NCI-H345 treated with DMSO at 0.1 percent for 48 hours (cell line): ENCODE measurements around the gene COL6A5.
"Not testable (repeated sequence)": the region's sequence is repeated elsewhere in the genome, so short reads cannot be mapped to it uniquely, and the experiment has no call there.

Source experiments
- DNase-seq: peaks from one replicate; lab custom pipeline; 2025; ENCODE audit not compliant: unreplicated experiment; lab: John Stamatoyannopoulos, UW

The COL6A5 gene

DNA sequence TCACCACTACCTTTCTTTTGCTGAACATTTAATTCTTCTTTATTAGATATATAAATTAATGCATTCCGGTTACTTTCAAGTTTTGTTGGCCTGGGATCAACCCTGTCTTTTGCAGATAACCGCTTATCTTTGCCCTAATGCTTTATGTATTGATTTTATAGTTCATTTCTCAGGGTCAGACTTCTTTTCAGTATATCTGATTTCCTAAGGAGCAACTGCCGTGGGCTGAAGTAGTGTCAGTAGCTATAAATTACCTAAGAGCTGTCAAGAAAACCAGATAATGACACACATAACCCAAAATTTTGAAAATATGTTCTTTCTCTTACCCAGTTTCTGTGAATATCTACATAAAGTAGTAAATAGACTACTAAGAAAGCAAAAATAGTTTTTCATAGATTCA lies 38.0 kb downstream of the COL6A5 start:
- DNase-seq = no peak

DNA sequence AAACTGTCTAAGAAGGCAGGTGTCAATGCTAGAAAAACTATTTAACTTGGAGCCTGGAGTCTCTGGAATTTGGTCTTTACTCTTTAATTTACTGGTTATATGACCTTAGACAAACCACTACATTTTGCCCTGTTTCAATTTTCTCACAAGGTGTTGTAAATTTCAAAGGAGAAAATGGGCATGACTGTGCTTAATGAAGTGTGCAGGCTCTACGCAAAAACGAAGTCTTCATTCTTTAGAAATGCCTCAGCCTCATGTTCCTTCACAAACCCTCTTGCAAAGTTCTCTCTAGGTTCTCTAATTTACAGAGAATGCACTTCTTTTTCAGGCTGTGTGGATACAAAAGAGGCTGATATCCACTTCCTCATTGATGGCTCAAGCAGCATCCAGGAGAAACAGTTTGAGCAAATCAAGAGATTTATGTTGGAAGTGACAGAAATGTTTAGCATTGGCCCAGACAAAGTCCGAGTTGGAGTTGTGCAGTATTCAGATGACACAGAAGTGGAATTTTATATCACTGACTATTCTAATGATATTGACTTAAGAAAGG lies 39.1 kb downstream of the COL6A5 start:
- no peak for DNase-seq

DNA sequence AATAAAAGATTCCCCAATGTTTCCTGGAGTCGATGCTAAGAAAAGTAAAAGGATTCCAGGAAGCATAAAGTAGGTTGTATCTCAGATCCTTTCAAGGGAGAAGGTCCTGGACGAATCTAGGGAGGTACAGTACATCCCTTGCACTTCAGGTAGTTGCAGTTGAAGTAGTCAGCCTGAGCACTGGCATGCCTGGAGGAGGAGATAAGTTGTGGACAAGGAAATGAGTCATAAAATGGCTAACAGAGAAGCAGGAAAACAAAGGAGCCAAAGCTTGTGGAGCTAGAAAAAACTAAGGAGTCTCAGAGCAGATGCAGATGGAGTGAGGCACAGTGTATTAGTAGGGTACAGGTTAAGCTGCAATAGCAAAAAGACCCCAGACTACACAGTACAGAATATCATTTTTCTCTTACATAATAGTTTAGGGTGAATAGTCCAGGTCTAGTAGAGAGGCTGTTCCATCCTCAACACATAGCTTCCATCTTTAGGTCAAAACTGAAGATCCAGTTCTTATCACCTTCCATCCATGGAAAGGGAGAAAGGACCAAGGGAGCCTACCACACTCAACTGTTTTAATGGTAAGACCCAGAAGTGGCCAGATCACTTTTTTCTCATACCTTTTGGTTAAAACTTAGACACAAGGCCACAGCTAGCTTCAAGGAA lies 41.3 kb downstream of the COL6A5 start:
- no peak for DNase-seq

DNA sequence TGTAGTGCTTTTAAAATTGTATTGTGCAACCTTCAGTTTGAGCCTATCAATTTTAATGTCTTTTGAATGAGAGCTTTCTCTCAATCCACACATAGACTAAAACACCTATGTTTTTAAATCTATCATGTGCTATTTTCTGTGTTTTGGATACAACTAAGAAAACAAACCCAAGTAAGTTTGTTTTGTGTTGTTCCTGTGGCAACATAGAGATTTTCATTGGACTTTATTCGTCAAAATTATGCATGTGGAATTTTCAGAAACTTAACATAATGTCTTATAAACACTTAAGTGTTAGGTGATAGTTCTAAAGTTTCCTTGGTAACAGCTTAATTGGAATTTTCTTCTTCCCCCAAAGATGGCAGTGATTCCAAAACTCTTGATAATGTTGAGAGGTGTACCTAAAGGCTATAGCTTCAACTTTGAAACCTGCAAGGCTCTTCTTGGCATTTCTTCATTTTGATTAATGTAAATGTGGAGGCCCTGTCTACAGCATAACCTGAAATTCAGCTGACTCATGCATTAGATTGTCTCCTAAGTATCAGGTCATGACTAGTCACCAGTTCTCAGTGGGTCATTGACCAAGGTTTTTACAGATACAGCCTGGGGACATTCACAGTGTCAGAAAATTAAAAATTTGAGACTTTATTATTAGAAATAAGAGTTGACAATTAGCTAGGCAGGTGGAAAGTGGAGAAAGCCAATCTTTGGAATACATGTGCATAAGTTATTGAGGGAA lies 44.4 kb downstream of the COL6A5 start:
- DNase-seq = no peak

DNA sequence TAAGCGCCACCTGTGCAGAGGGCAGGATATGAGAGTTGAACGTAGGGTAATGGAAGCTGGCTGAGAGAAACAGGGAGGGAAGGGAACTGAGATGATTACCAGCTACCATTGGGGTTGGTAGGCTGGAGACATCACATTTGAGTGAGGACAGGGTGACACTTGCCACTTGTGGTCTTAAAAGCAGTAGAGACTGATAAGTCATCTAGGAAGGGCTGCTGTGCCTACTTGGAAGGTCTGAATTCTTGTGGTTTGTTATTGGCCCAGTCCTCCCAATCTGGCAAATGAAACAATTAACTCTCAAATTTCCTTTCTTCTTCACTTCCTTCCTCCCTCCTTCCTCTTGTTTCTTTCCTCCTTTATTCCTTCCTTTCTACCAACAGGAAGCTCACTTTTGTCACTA lies 46.8 kb downstream of the COL6A5 start:
- no peak for DNase-seq

DNA sequence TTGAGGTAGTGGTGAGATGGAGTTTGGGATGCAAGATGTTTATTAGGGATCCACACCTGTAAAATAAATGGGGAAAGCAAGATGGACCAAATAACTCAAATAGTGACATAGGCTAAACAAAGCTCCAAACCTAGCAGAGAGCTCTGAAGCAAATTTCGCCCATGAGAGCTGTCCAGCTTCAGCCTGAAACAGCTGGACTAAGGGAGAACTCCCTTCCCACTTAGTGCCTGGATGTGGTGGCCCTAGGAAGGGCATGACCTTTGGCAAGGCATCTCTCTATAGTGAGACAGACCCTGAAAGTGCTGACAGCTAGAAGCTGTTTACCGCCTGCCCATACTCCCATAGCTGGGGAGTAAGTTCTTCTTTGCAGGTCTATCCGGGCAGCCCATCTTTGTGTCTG lies 48.1 kb downstream of the COL6A5 start:
- no peak for DNase-seq

DNA sequence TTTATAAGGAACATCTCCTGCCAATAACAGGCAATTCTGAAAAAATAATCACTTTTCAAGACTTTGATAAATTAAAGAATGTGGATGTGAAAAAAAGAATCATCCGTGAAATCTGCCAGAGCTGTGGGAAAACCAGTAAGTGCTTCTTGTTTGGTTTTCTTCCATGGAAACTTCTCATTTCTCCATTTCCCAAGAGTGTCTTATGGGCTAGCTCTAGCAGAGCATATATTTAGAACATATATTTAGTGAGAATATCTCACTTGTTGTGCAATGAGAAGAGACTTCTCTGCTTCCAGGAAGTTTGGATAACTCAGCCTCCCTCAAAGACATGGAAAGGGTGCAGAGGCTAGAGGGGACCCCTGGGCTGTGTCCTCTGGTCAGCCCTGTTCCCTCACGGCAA lies 49.9 kb downstream of the COL6A5 start:
- DNase-seq = no peak

DNA sequence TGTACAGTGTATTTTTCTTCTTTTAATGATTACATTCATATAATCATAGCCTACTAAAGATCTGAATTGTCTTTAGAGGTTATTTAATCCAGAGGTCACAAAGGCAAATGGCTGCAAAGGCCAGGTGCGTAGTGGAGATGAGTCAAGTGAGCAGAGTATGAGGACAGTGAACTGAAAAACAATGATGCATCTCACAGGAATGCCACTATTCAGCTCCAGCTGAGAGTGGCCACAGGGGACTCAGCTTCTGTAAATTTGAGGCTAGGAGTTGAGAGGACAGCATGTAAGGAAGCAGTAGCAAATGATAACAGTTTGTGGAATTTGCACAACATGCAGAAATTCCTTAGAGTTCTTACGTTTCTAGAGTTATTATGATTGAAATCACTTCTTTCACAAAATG lies 50.4 kb downstream of the COL6A5 start:
- DNase-seq = no peak

DNA sequence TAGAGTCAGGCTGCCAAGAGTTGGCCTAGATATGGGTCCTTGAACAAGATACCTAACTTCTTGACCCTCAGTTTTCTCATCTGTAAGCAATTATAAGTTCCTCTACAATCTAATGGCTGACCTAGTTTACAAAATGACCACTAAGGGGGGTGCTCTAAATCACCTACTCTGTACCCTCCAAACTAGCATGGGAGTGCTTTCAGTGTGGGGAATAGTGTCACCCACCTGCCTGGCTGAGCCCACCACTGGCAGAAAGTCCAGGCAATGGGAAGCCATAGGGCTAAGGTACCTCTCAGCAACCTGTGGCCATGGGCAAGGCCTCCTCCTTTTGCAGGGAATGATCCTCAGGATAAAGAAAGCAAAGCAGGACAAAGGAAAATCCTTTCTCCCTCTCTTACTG lies 58.9 kb downstream of the COL6A5 start:
- no peak for DNase-seq

DNA sequence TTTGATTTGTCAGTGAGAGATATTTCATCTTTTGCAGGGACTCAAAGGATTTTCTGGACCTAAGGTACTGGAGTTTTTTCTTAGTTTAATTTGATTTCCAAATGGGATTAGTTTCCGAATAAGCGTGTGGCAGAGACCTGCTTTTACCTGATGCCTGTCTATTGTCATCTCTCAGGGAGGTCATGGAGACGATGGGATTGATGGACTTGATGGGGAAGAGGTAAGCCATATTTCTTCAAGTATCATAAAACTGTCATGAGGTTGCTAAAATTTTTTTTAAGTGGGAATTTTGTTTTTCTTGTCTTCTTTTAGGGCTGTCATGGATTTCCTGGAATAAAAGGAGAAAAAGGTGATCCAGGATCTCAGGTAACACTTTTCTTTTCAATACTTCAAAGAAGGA lies 60.5 kb downstream of the COL6A5 start:
- no peak for DNase-seq

DNA sequence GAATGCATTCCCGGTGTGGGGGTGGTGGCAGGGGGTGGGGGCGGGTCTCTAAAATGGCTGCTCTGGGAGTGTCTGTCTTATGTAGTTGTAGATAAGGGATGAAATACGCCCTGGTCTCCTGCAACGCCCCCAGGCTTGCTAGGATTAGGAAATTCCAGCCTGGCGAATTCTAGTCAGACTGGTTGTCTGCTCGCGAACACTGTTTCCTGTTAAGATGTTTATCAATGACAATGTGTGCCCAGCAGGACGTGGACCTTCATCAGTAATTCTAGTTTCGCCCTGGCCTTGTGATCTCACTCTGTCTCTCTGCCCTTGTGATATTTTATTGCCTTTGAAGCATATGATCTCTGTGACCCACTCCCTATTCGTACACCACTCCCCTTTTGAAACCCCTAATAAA lies 62.8 kb downstream of the COL6A5 start:
- not testable (repeated sequence) for DNase-seq

DNA sequence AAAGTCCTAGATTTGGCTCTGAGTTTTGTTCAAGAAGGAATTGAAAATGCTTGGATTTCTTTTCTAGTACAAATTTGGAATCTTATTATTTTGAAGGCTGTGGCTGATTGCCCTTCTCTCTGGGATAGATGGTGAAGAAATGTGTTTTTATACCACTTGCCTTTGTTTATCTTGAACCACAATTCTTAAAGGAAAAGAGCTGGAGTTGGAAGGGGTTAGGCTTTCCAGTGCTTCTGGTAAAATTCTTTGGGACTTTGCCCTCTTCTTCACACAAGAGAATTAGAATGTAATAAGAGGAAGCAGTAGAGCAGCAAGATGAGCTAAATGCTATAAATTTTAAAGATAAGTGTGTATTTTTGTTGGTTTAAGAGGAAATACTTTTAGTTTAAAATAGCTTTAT lies 65.8 kb downstream of the COL6A5 start:
- DNase-seq = no peak

DNA sequence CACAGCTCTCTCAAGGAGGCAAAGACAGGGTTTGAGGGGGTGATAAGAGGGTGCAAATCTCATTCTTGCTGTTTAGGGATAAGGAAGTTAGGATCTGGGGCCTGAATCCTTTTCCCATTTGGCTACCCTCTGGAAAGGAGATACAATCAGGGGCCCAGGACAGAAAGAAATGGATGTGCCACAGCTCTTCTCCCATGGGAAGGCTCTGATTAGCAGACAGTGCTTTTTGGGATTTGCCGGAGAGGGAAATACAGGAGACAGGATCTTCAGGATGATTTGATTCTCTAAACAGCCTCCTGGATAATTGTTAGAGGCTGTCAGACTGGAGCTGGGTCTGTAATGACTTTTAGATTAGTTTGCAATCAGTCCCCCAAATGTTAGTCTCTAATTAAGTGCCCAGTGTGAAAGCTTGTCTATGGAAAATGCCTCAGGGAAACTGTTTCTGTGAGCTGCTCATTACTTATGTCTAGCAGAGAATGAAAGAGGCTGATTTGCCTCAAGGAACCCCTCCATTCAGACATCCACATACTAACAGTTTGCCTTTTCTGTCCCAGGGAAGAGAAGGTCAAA lies 67.6 kb downstream of the COL6A5 start:
- no peak for DNase-seq

DNA sequence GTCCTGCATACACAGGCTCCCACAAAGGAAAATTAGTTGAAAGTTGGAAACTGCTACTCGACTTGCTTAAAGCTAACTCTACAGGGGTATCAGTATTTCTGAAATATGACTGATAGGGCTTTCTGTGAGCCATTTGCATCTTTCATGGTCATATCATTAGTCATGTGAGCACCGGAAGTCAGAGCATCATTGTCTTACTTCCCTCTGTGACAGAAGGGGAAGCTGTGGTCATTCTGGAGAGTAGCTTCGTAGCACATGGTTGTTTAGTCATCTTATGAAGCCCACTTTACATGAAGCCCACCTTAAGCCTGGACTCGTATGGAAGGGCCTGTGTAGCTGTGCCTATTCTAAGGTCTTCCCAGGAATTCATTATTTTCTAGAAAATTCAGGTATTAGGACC lies 69.0 kb downstream of the COL6A5 start:
- no peak for DNase-seq

DNA sequence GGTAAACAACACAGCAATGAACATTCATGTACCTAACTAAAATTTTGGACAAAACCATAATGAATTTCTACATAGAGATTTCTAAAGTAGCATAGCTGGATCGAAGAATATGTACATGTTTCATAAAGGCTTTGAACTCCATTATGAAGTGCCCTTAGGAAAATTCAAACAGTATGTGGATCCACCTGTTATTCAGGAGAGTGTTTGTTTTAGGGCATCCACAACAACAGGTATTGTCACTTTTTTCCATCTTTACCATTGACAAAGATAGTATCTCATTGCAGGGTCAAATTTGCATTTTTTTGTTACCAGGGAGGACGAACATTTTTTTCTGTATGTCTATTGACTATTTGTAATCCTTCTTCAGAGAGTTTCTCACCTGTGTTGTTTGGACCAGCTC lies 75.0 kb downstream of the COL6A5 start:
- no peak for DNase-seq

DNA sequence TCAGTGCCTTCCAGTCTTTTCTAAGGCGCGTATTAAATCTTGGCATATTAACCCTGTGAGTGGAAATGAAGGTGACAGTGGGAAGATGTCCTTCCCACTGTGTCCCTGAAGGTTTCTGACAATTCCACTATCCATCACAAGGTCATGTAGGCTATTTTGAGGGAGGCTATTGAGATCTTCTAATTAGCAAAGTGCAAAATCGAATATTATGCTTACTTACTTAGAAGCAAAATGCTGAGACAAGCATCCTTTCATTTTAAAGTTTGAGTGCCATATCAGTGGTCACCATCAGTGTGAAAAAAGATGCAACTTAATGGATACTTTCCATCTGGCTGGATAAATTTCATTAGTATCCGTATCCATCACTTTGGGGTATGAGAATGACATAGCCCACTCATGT lies 77.6 kb downstream of the COL6A5 start:
- DNase-seq = no peak

DNA sequence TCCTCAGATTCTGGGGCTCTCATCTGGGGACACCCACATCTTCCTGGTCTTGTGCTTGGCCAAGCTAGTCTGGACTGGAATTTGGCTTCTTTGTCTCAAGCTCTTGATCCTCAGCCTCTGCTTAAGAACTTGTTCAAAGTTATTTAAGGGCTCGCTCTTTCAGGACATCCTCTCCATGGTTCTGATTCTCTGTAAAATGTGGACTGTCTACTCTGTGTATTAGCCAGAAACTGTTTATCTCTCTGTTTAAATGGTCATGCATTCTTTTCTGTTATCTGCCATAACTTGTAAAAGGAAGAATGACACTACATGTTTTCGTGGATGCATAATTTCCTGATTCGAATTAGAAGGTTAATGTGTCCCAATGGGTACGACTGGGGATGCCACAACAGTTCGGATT lies 79.4 kb downstream of the COL6A5 start:
- DNase-seq = no peak

DNA sequence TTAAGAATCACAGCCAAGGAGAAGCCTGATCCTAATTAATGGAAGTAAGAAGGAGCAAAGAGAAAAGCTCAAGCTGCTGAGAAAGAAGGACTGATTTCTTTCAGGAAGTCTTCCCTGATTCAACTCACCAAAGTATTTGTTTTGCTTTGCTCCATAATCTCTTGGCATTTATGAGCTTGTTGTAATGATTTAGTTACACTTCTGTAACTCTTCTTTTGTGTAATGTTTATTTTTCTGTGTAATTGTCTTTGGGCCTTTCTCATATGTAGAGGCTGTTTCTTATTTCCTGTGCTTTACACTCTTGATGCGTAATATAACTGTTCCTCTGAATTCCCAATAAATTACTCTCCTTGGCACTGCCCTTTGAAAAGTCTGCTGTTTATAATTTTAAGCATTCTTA lies 80.0 kb downstream of the COL6A5 start:
- no peak for DNase-seq

DNA sequence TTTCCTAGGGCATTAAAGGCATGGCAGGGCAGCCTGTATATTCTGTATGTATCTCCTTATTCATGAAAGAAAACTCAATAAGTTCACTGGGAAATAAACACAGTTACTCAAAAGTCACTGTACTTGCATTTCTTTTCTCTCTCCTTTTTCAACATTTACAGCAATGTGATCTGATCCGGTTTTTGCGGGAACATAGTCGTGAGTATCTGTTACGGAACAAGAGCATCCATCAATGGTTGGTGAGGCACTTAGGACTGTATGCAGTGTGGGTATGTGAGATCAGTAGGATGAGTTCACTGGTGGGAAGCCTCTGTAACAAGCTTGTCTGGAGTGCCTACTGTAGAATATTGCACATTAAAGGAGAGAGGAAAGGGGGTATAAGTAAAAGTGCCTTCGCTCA lies 80.7 kb downstream of the COL6A5 start:
- no peak for DNase-seq

DNA sequence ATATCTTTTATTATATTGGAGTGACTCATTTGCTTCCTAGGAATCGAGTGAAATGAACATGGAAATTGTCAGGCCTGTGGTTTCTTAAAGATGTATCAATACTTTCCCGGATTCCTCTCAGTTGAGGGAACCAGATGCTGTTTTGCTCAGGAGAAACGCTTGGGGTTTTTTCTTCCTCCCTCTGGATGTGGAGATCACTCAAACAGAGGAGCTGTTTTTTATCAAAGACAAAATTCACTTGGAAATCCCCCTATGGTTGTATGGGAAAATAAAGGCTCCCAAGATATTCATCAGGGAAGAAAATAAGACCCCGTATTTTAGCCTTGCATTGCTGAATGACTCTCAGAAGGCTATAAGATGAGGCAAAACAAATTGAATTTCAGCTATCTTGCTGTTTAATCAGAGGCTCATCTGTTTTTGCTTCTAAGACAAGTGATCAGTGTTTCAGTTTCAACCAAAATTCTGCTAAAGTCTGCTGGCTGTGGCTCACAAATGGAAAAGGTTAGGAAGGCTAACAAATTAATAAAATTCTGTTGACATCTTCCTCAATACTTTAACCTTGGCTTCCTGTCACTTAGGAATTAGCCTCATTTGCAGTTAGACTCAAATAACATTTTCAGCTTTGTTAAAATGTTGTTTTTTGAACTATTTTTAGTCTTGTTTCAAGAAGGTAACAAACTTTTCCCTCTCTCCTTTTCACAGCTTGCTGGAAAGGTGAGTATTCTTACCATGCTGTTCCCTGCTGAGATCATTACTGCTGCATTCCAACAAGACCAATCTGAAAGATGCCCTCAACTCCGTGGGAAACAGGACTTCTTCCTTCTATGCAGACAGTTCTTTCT lies 83.6 kb downstream of the COL6A5 start:
- no peak for DNase-seq

DNA sequence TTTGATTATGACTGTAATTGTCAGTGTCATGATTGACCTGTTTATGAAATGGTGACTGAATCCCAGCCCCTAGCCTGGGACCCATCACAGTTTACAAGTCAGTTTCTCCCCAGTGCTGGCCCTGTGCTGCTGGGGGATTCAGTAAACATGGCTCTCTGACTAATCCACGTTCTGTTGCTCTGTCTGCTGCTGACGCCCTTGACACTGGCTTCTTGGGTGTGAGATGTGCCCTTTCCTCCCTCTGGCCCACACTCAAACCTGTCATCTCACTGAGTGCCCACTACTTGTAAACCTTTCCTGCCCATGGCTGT lies 84.2 kb downstream of the COL6A5 start:
- no peak for DNase-seq

DNA sequence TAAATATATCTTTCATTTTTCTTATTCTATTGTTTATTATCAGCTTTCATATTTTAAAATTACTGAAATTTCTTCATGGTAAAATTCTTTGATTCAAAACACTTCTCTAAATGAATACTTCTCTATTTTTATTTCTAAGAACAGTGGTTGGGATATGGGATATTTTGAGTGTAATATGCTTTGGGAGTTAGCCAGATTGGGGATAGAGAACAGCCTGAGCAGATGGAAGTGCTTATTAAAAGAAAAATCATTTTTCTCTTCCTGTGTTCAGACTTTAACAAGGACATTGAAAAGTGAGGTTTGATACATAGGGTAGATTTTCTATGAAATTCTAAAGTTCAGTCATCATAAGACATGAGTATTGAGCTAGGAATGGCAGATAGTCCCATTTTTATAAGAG lies 84.8 kb downstream of the COL6A5 start:
- no peak for DNase-seq
